Keratinocyte (primary cell): ENCODE data around the gene CD86.

Experiments
- EZH2 ChIP-seq: IDR thresholded peaks from one replicate; pipeline ENCODE4 v1.6.1; 2012; ENCODE audit warnings: inconsistent platforms, mild to moderate bottlenecking, low read length, moderate library complexity
- TF ChIP-seq, protein P1 (sequence below), 3 experiments: IDR thresholded peaks in 1 of 3; conservative IDR thresholded peaks in 1 of 3; optimal IDR thresholded peaks in 1 of 3; 2 replicates in 2 of 3; 3 replicates in 1 of 3; pipeline versions ENCODE3 to v1.5.1; 2011; ENCODE audit warnings: low read length in 3 of 3, mild to moderate bottlenecking in 3 of 3, moderate library complexity in 2 of 3, control low read depth in 1 of 3, inconsistent platforms in 1 of 3; ENCODE audit not compliant: insufficient read depth in 2 of 3; ENCODE audit errors: extremely low read depth in 1 of 3

DNA sequence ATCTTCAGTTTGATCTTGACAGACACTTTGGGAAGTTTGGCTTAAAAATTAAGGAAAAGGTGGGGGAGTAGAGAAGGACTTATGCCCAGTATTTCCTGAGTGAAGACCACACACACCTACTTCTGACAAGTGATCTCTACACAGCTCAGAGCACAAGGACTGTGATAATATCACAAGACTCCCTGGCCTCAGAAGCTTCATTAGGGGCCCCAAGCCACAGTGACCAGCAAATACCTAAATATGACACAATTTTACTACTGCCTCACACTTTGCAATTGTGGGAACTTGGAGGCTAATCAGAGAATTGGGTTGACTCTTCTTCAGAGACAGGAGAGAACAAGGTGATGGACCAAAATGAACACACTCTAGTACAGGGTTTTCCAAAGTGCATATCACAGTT, 35.7 kb upstream of the CD86 start:
- TF ChIP-seq, protein P1, sequence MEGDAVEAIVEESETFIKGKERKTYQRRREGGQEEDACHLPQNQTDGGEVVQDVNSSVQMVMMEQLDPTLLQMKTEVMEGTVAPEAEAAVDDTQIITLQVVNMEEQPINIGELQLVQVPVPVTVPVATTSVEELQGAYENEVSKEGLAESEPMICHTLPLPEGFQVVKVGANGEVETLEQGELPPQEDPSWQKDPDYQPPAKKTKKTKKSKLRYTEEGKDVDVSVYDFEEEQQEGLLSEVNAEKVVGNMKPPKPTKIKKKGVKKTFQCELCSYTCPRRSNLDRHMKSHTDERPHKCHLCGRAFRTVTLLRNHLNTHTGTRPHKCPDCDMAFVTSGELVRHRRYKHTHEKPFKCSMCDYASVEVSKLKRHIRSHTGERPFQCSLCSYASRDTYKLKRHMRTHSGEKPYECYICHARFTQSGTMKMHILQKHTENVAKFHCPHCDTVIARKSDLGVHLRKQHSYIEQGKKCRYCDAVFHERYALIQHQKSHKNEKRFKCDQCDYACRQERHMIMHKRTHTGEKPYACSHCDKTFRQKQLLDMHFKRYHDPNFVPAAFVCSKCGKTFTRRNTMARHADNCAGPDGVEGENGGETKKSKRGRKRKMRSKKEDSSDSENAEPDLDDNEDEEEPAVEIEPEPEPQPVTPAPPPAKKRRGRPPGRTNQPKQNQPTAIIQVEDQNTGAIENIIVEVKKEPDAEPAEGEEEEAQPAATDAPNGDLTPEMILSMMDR (optimal IDR thresholded peaks at IDR 0.05 in 1 of 3, IDR thresholded peaks at IDR 0.05 in 1 of 3, conservative IDR thresholded peaks at IDR 0.05 in 1 of 3; ENCODE audit: extremely low read depth in 1 of 3, insufficient read depth in 2 of 3, low read length in 3 of 3): no peak
- TF ChIP-seq EZH2: no peak
